HL-60 (cell line): ENCODE results near the gene CEP68.

Experiments
- DNase-seq, 2 experiments: peaks; one replicate each; pipeline ENCODE4 v3.0.0-alpha.2; 2010 to 2020; ENCODE audit warnings: low read depth in 1 of 2, low spot score in 1 of 2
- H3K27ac ChIP-seq: fragments of 250-450 bp; sonication (Bioruptor Pico); replicated peaks from 2 replicates; pipeline ENCODE4 v1.5.1; 2020; ENCODE audit warnings: mild to moderate bottlenecking, moderate library complexity
- H3K27me3 ChIP-seq: fragments of 250-450 bp; sonication (Bioruptor Pico); 2 replicates; pipeline ENCODE4 v1.5.1; 2021; ENCODE audit warnings: mild to moderate bottlenecking, moderate library complexity; ENCODE audit not compliant: insufficient read depth, poor library complexity, severe bottlenecking
- H3K4me3 ChIP-seq: replicated peaks from 2 replicates; pipeline ENCODE4 v1.5.1; 2011; ENCODE audit warnings: mild to moderate bottlenecking, control low read depth, low read length; ENCODE audit not compliant: insufficient read depth
- GABPA ChIP-seq: IDR thresholded peaks from 2 replicates; pipeline ENCODE4 v1.6.1; 2012; ENCODE audit warnings: low read depth
- POLR2AphosphoS5 ChIP-seq: IDR thresholded peaks from 2 replicates; pipeline ENCODE4 v1.6.1; 2012; ENCODE audit warnings: low read depth
- SPI1 ChIP-seq: IDR thresholded peaks from 2 replicates; pipeline ENCODE4 v1.6.1; 2012; ENCODE audit warnings: low read depth, mild to moderate bottlenecking, borderline replicate concordance
- TF ChIP-seq, protein P1 (sequence below): IDR thresholded peaks from 2 replicates; pipeline ENCODE4 v1.6.1; 2012; ENCODE audit warnings: low read depth; ENCODE audit not compliant: insufficient replicate concordance
- TF ChIP-seq, protein P2 (sequence below): IDR thresholded peaks from one replicate; pipeline ENCODE4 v1.5.1; 2011; ENCODE audit warnings: low read length, control low read depth, inconsistent platforms; ENCODE audit not compliant: insufficient read depth

Gene CEP68

DNA sequence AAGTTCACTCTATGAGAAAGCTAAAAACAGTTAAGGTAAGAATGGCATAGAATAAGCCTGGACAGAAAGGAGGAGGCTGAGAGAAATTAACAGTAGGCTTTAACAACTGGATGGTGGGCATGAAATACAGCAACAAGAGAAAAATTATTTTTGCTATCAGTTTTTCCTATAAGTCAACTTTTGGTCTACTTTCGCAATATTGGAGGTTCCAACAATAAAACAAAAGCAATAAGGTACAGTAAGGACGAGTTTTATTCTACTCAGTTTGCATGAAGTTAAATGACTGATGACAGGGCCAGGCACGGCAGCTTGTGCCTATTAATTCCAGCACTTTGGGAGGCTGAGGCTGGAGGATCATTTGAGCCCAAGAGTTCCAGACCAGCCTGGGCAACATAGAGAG lies 56.4 kb downstream of the CEP68 start:
- no peaks in the 10 kb centered on the region for H3K27me3 ChIP-seq
- TF ChIP-seq, protein P1, sequence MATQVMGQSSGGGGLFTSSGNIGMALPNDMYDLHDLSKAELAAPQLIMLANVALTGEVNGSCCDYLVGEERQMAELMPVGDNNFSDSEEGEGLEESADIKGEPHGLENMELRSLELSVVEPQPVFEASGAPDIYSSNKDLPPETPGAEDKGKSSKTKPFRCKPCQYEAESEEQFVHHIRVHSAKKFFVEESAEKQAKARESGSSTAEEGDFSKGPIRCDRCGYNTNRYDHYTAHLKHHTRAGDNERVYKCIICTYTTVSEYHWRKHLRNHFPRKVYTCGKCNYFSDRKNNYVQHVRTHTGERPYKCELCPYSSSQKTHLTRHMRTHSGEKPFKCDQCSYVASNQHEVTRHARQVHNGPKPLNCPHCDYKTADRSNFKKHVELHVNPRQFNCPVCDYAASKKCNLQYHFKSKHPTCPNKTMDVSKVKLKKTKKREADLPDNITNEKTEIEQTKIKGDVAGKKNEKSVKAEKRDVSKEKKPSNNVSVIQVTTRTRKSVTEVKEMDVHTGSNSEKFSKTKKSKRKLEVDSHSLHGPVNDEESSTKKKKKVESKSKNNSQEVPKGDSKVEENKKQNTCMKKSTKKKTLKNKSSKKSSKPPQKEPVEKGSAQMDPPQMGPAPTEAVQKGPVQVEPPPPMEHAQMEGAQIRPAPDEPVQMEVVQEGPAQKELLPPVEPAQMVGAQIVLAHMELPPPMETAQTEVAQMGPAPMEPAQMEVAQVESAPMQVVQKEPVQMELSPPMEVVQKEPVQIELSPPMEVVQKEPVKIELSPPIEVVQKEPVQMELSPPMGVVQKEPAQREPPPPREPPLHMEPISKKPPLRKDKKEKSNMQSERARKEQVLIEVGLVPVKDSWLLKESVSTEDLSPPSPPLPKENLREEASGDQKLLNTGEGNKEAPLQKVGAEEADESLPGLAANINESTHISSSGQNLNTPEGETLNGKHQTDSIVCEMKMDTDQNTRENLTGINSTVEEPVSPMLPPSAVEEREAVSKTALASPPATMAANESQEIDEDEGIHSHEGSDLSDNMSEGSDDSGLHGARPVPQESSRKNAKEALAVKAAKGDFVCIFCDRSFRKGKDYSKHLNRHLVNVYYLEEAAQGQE = no peak
- TF ChIP-seq POLR2AphosphoS5 (no peak), GABPA (no peak), SPI1 (no peak)
- TF ChIP-seq, protein P2, sequence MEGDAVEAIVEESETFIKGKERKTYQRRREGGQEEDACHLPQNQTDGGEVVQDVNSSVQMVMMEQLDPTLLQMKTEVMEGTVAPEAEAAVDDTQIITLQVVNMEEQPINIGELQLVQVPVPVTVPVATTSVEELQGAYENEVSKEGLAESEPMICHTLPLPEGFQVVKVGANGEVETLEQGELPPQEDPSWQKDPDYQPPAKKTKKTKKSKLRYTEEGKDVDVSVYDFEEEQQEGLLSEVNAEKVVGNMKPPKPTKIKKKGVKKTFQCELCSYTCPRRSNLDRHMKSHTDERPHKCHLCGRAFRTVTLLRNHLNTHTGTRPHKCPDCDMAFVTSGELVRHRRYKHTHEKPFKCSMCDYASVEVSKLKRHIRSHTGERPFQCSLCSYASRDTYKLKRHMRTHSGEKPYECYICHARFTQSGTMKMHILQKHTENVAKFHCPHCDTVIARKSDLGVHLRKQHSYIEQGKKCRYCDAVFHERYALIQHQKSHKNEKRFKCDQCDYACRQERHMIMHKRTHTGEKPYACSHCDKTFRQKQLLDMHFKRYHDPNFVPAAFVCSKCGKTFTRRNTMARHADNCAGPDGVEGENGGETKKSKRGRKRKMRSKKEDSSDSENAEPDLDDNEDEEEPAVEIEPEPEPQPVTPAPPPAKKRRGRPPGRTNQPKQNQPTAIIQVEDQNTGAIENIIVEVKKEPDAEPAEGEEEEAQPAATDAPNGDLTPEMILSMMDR = no peak
- no peak overlapping the region for H3K4me3 ChIP-seq
- no peak for DNase-seq
- no peak overlapping the region for H3K27ac ChIP-seq

DNA sequence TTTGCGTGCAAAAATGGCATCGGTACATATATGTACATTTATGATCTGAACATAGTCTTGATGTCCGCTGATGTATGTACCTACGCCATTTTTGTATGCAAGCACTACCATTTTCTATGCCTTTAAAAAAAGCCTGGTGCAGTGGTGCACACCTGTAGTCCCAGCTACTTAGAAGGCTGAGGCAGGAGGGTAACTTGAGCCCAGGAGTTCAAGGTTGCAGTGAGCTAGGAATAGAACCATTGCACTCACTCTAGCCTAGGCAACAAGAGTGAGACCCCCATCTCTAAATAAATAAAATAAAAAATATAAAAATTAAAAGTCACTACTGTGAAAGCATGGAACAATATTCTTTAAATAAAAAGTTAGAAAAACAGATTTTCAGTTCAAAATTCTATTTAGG lies 57.0 kb downstream of the CEP68 start:
- TF ChIP-seq SPI1 = no peak
- no peak for TF ChIP-seq GABPA
- TF ChIP-seq POLR2AphosphoS5 = no peak
- TF ChIP-seq, protein P2 = no peak
- TF ChIP-seq, protein P1 = no peak
- H3K4me3 ChIP-seq = no peak overlapping the region
- DNase-seq = no peak
- H3K27ac ChIP-seq = no peak overlapping the region
- H3K27me3 ChIP-seq = no peaks in the 10 kb centered on the region

DNA sequence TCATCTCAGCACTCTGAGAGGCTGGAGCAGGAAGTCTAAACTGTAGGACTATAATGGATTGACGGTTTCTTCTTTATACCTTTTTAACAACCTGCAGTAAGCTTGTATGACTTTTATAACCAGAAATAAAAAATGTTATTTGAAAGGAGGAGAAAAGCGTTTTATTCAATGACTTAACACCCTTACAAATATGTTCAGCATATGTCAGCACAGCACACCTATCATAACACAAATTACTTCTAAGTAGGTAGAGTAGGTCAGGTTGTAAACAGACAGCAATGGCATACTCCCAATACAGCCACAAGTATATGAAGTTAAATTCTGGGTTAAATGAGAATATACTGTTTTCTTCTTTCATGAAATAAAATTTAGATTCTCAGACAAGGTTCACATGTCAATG lies 57.6 kb downstream of the CEP68 start:
- no peak for DNase-seq
- TF ChIP-seq POLR2AphosphoS5 = no peak
- TF ChIP-seq, protein P1 = no peak
- TF ChIP-seq SPI1 = no peak
- TF ChIP-seq GABPA = no peak
- TF ChIP-seq, protein P2 = no peak
- H3K27me3 ChIP-seq = no peaks in the 10 kb centered on the region
- no peak overlapping the region for H3K27ac ChIP-seq
- H3K4me3 ChIP-seq = no peak overlapping the region
